Mononuclear cell (primary cell): ENCODE measurements around the gene METTL25. TPM values are rescaled to one million over a fixed set of nuclear protein-coding genes. Genes with fewer than 3 reads are reported as not detected.

Source experiments
- H3K27me3 ChIP-seq: 2 replicates; pipeline ENCODE4 v1.6.0; 2011; ENCODE audit warnings: low read length, control low read depth; ENCODE audit not compliant: insufficient read depth
- H3K4me1 ChIP-seq: 2 replicates; pipeline ENCODE4 v1.5.1; 2011; ENCODE audit warnings: mild to moderate bottlenecking, low read length, control low read depth; ENCODE audit not compliant: insufficient read depth
- H3K4me3 ChIP-seq: 2 replicates; pipeline ENCODE4 v1.5.1; 2011; ENCODE audit warnings: mild to moderate bottlenecking, low read length, moderate library complexity
- H3K9me3 ChIP-seq: 2 replicates; pipeline ENCODE4 v1.5.1; 2011; ENCODE audit warnings: low read depth, mild to moderate bottlenecking, control low read depth, low read length
- total RNA-seq: library from RNA; depleted of rRNA; stranded (reverse); fragments of >200 nt; gene quantifications from one replicate; pipeline ENCODE4 v1.2.3, GENCODE V29; 2012

Gene METTL25
- total RNA-seq, 1 donor: 45.8 TPM

GRCh38 chr12:82517808-82518207 is 159.5 kb downstream of the METTL25 start:
- H3K9me3 ChIP-seq: no peaks in the 10 kb centered on the region
- H3K4me1 ChIP-seq: no peaks in the 10 kb centered on the region
- H3K4me3 ChIP-seq: no peak overlapping the region
- no peaks in the 10 kb centered on the region for H3K27me3 ChIP-seq

- H3K27me3 ChIP-seq: no peaks in the 10 kb centered on the region
- H3K4me3 ChIP-seq: no peak overlapping the region
- no peaks in the 10 kb centered on the region for H3K4me1 ChIP-seq
- H3K9me3 ChIP-seq: no peaks in the 10 kb centered on the region
Measured at GRCh38 chr12:82519510-82519909, 161.2 kb downstream of the METTL25 start.

- H3K27me3 ChIP-seq: no peaks in the 10 kb centered on the region
- no peak overlapping the region for H3K4me3 ChIP-seq
- H3K4me1 ChIP-seq: no peaks in the 10 kb centered on the region
- no peaks in the 10 kb centered on the region for H3K9me3 ChIP-seq
Measured at GRCh38 chr12:82522285-82522684, 164.0 kb downstream of the METTL25 start.

GRCh38 chr12:82522762-82523161 is 164.4 kb downstream of the METTL25 start:
- no peaks in the 10 kb centered on the region for H3K4me1 ChIP-seq
- H3K4me3 ChIP-seq: no peak overlapping the region
- no peaks in the 10 kb centered on the region for H3K9me3 ChIP-seq
- H3K27me3 ChIP-seq: no peaks in the 10 kb centered on the region

GRCh38 chr12:82523996-82524395 is 165.7 kb downstream of the METTL25 start:
- Histone ChIP-seq H3K4me1 (no peaks in the 10 kb centered on the region), H3K9me3 (no peaks in the 10 kb centered on the region), H3K27me3 (no peaks in the 10 kb centered on the region), H3K4me3 (no peak overlapping the region)

DNA sequence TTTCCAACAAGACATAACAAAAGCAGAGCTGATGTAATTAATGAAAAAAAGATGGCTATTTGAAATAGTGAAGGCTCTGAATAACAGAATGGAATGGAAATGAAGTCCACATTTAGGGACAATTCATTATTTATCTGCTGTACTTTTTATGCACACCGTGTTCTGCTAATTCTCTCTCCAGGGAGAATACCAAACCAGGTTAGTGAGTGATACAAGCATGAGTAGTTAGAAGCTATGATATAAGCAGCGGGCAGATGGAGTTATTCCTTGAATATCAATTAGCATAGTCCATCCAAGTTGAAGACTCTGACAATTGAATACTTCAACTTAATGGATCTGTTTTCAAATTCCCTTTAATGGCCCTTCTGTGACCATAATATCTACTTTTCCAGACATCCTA is 166.3 kb downstream of the METTL25 start:
- H3K4me1 ChIP-seq: no peaks in the 10 kb centered on the region
- H3K27me3 ChIP-seq: no peaks in the 10 kb centered on the region
- no peak overlapping the region for H3K4me3 ChIP-seq
- no peaks in the 10 kb centered on the region for H3K9me3 ChIP-seq

DNA sequence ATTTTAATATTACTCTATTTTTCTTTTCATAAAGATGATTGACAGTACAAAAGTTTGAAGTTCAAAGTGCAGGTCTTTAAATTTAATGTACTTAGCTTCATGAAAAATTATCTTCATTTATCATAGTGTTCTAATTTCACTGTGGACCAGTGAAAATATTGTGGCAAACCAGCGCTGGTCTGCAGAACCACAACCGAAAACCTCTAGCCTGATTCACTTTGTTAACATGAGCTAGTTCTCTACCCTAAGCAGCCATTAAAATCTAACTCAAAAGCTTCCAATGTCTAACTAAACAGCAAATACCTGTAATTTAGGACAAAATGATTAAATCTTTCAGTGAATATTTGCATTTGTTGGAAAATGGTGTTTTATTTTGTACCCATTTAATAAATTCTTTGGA is 167.3 kb downstream of the METTL25 start:
- Histone ChIP-seq H3K4me1 (no peaks in the 10 kb centered on the region), H3K27me3 (no peaks in the 10 kb centered on the region), H3K4me3 (no peak overlapping the region), H3K9me3 (no peaks in the 10 kb centered on the region)

- H3K4me1 ChIP-seq: no peaks in the 10 kb centered on the region
- no peaks in the 10 kb centered on the region for H3K9me3 ChIP-seq
- H3K4me3 ChIP-seq: no peak overlapping the region
- H3K27me3 ChIP-seq: no peaks in the 10 kb centered on the region
Measured at GRCh38 chr12:82527165-82527780, 168.9 kb downstream of the METTL25 start.

Other genes starting within 250 kb of the METTL25 start
- 232 TPM for gene CCDC59, start 142 bp upstream of the METTL25 start, total RNA-seq